Fibroblast of upper back skin (primary cell): Measurements from ENCODE around the gene TCFL5.

ENCODE experiments used
- DNase-seq: peaks from one replicate; pipeline ENCODE4 v3.0.0-alpha.2; 2013

Gene TCFL5

DNA sequence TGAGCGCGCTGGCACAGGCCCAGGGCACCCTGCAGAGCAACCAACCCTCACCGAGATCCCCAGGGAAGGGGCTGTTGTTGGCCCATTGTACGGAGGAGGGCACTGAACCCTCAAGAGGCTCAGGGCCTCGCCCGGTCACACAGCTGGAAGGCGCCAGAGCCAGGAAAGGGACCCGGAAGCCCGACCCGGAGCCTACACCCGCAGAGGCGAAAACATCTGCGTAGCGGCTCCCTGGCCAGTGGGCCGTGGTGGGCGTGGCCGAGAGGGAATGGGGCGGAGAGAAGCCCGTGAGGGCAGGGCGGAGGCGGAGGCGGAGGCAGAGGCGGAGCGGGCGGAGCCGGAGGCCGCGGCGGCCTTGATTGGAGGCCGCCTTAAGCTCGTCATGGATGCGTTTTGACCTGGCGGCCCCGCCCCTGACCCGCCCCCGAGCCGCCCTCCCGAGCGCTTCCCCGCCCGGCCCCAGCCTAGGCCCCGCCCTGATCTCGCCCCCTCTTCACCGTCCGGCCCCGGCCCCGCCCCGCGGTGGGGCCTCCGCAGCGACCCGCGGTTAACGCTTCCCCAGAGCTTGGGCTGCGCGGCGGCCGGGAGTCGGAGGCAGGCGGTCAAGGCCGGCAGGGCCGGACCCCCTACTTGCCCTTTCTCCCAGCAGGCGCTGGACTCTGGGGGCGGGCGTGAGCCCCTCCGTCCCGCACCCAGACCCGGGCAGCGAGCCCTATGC is 67.5 kb downstream of the TCFL5 start:
- DNase-seq = peak; percentile 95

DNA sequence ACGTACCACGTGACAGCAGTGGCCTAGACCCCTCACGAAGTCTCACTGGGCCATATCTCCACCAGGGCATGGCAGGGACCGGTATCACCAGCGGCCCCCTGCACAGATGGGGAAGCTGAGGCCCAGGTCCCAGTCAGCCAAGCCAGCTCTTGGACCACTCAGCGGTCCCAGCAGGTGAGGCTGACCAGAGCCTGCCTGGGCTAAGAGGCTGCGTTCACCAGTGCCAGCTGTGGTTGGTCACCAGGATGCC is 67.9 kb downstream of the TCFL5 start:
- DNase-seq = no peak

GRCh38 chr20:62792940-62793756 is 68.5 kb downstream of the TCFL5 start:
- no peak for DNase-seq

GRCh38 chr20:62792182-62792939 is 69.3 kb downstream of the TCFL5 start:
- DNase-seq = peak; percentile 69

DNA sequence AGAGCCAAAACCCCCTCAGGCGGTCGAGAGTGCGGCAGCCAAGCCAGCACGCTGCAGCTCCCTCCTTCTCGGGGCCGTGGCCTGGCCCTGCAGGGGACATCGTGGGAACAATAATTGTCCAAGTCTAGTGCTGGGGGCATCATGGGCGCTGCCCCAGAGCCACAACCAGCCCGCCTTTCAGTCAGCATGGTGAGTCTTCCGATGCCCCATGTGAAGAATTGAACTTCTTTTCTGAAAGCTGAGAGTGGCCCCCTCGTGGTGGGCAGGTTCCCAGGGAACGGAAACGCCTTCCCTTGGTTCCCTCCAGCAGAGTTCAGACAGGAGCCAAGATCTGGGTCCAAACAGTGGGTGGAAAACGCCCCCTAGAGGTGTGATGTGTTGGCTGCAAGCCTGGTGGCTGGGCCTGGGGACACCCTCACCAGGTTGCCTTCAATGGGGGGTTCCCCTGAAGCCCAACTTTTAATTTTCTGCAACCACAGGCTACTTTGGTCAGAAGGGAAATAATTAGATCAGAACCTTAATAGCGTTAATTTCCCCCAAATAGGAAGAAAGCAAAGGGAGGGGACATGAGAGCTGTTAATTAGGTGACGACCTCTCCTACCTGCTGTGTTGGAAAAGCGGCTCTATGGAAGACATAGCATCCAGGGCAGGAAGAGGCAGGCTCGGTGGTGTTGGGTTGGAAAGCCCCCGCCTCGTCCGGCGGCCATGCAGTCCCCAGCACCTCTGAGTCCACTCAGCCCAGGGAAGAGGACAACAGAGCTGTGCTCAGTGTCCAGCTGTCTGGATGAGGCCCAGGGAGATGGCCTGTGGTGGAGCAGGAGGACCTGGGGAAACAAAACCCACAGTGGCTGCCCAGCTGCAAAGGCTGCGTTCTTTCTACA is 70.1 kb downstream of the TCFL5 start:
- peak; percentile 89 for DNase-seq
